Lung microvascular endothelial cell (primary cell): ENCODE measurements around the gene KCNJ11. TPM values are rescaled to one million over a fixed set of nuclear protein-coding genes. Genes with fewer than 3 reads are reported as not detected.

Experiments used
- DNase-seq, 2 donors: peaks; one replicate each; pipeline versions ENCODE4 v3.0.0 to v3.0.0-alpha.2; 2010; ENCODE audit warnings: low read depth in 2 of 2
- total RNA-seq: library from RNA; depleted of rRNA; stranded (reverse); fragments of >200 nt; gene quantifications from 2 replicates; pipeline ENCODE4 v1.2.1, GENCODE V29; 2014

The KCNJ11 gene
- total RNA-seq, 1 donor from 2014 or later, result 0.40 TPM

DNA sequence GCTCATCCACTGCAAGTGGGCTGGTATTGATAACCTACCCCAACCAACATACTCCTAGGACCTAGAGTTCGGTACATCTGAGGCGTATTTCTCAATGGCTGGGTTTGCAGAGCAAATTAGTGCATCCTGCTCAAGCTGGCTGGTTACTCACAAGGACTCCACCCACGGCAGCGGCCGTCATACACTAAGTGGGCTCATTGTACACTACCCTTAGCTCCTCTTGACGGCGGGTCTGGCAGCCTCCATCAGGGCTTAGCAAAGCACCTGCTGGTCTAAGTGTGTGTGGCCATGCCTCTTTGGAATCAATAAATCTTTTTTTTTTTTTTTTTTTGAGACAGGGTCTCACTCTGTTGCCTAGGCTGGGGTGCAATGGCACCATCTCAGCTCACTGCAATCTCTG is 20.2 kb upstream of the KCNJ11 start:
- no peak for DNase-seq

DNA sequence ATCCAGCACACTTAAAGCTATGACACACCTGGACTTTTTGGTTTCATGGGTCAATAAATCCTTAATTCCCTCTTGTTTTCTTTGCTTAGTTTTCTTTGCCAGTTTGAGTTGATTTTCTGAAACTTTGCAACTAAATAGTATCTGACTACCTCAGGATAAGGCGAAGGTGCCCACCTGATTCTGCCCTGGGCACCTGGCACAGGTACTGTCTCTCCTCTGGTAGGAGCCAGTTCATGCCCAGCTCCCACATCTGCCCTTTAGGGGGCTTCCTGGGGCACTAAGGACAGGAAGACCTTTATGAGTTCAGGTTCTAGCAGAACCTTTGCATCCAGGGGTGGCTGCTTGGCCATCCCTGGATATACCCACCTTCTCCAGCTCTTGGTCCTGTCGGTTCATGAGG is 19.6 kb upstream of the KCNJ11 start:
- DNase-seq, result no peak

GRCh38 chr11:17407575-17407974 is 19.1 kb upstream of the KCNJ11 start:
- DNase-seq, result no peak

DNA sequence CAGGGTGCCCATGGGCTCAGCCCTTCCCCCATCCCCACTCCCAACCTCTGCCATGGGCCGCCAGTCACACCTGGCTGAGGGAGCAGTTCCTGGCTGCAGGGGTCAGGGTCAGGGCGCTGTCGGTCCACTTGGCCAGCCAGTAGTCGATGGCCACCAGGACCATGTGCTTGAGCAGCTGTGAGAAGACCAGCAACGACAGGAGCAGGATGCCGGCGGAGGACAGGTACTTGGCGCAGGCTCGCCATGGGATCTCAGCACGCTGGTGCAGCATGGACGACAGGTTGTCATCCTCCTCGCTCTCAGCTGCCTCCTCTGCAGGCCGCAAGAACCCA is 18.3 kb upstream of the KCNJ11 start:
- no peak for DNase-seq

DNA sequence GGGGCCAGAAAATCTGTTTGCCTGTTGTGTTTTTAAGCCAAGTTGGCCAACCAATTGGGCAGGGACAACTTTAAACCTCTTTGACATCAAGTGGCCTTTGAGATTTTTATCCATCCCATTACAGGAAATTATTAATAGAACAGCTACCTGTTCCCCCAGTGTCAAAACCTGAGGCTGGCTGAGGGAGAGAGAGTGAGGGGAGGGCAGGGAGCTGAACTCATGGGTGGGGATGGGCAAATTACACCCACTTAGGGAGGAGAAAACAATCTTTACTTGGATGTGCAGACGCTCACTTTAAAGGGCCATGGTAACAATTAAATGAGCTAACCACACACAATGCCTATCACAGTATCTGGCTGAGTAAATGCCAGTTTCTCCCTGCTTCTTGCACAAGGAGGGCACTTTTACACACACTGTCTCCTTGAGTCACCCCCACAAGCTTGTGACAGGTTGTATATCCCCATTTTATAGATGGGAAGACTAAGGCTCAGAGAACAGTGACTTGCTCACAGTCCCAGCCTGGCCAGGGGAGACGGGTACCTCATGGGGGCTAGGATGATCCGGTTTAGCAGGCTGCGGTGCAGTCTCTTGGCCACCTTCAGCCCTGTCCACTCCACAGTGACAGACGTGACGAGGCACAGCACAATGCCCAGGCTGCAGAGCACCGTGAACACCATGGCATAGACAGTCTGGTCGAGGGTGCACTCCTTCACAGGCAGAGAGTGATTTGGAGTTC is 17.8 kb upstream of the KCNJ11 start:
- no peak for DNase-seq

DNA sequence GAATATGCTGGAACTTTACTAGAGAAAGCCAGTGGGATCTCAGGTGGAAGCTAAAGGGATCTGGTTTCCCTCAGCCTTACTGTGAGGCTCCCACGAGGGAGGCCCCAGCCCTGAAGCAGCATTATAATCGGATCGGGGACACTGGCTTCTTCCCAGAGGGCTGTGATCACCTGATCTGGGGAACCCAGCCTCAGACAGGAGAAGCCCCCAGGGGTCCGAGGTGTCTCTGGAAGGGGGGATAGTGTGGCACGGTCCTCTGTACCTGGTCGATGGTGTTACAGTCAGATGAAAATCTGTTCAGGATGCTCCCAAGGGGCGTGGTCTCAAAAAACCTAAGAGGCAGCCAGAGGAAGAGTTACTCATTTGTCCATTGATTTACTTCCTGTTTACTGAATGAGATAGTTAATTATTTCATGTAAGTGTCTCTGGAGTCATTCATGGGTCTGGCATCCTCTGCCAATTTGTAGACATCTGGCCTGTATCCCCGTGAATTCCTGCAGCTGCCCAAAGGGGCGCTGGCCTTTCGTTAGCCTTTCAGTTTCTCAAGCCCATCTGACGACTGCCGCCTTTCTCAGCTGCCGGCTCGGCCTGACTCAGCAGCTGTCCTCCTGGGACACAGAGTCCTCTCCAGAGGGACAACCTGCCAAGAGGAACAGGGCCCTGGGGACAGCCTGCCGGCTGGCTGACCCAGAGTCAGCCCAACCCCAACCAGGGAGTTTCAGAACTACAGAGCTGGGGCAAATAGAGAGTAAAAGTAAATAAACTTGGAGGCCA is 17.0 kb upstream of the KCNJ11 start:
- peak; percentile 18 to 52 for DNase-seq

DNA sequence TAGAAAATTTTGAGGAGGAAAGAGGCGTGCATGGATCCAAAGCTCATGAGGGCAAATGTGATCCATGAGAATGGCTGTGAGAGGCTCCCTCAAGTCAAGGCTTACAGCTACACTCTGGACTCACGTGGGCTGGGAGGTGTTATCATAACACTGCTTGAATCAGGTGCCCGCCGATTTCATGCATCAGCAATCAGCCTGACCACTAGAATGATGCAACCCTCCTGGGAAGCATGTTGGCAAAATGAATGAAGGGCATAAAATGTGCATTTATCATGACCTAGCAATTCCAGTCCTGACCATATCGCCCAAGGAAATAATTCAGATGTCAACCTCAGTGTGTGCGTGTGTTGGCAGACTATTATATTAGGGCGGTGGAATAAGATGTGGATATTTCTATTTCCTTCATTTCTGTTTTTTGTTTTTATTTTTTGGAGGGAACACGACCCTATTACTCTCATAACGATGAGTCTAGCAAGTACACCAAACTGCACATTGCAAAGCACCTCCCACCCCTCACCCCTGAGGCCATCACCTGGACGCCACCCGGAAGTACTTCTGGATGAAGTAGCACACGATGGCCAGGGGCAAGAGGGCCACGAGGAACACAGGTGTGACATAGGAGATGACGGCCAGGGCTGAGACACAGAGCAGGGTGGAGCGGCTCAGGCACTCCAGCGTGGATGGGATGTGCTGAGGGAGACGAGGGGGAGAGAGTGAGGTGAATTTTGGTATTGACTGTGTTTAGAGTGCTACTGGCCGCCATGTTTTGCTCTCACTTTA is 15.7 kb upstream of the KCNJ11 start:
- DNase-seq, result no peak

- DNase-seq, result no peak
Observed at GRCh38 chr11:17402486-17402885, 14.0 kb upstream of the KCNJ11 start.

GRCh38 chr11:17401841-17402240 is 13.4 kb upstream of the KCNJ11 start:
- DNase-seq, result no peak

DNA sequence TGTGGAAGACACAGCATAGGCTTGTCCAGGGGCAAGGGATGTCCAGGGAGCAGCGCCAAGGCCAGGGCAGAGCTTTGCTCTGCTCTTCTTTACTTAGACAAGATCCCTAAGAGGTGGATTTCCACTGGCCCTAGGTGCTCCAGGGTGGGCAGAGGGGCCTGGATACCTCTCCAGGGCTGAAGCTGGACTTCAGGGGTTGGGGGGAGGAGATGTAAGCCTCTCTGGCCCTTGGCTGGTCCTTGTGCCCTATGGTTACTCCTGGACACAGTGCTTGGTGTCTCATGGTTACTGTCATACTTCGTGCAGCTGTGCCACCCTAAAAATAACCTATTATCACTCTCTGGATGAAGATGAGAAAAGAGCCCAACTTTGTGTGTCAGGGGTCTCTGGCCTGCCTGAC is 12.9 kb upstream of the KCNJ11 start:
- DNase-seq, result no peak

- DNase-seq, result no peak
Observed at GRCh38 chr11:17400048-17400775, 11.8 kb upstream of the KCNJ11 start.

GRCh38 chr11:17399236-17399635 is 10.8 kb upstream of the KCNJ11 start:
- DNase-seq, result no peak

DNA sequence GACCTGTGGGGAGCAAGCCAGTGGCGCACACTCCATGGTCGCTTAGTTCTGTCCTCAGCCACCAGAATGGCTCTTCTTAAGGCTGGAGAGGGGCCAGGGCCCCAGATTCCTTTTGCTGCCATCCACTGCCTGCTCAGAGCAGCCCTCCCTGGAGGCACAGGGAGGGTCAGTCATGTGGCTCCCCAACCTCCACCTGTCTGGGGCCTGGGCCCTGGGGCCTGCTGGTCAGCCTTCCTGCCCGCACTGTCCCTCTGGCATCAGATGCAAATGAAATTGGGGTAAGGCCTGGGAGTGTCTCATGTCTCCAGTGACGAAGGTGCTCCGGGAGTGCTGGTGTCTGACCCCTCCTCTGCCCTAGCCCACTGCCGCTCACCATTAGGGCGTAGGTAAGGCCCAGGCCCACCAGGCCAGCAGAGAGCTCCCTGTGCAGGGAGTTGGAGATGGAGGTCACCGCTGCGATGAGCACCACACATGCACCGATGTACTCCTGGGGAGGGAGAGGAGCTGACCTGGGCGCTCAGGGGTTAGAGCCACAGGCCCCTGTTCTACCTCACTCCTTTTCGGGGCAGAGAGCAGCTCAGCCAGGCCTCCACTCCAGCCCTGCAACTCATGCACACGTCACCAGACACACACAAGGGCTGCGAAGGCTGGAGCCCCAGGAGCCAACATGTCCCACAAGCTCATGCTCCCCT is 9.0 kb upstream of the KCNJ11 start:
- DNase-seq, result no peak

DNA sequence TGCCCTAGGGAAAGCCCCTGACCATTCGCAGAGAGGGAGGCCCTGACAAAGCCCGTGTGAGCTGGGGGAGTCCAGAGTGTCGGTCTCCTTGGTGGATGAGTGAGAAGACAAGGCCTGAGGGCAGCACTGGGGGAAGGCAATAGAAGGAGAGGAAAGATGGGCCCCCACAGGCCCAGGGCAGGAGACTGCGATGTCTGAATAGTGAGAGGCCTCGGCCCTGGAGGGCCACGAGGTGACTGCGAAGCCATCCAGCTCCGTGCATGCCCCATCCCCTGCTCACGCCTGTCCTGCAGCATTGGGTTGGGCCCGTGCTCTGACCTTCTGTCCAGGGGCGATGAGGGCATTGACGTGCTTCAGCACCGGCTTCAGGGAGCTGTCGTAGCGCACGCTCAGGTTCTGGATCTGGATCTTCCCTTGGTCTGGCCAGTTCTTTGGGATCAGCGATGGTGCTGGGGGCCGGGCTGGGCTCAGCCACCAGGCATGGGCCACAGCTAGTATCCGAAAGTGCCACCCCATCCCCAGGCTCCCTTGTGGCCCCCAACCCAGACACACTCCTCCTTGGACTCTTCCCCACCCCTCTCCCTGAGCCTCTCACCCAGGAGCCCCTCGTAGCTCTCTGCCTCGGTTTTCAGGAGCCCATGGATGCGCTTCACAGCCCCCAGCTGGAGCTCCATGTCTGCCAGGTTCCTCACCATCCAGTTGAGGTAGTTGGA is 8.3 kb upstream of the KCNJ11 start:
- DNase-seq, result no peak

DNA sequence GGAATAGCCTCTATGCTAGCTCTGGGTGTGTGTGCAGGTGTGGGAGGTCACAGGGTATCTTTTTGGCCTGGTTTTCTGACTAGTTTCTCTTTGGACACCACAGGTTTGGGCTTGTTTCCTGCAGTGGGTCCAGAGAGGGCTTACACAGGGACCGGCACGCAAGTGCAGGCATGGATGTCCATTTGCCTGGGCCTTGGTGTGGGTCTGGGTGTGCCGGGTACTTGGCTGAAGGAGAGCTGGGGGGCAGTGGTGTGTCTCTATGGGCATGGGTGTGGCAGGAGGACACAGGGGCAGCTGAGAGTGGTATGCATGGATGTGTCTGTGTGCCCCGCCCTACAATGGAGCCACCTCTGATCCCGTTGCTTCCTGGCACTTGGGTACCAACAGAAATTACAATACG is 7.5 kb upstream of the KCNJ11 start:
- no peak for DNase-seq

GRCh38 chr11:17395554-17395961 is 7.1 kb upstream of the KCNJ11 start:
- DNase-seq, result no peak

GRCh38 chr11:17394743-17395390 is 6.4 kb upstream of the KCNJ11 start:
- no peak for DNase-seq

GRCh38 chr11:17393472-17393871 is 5.0 kb upstream of the KCNJ11 start:
- DNase-seq, result no peak

DNA sequence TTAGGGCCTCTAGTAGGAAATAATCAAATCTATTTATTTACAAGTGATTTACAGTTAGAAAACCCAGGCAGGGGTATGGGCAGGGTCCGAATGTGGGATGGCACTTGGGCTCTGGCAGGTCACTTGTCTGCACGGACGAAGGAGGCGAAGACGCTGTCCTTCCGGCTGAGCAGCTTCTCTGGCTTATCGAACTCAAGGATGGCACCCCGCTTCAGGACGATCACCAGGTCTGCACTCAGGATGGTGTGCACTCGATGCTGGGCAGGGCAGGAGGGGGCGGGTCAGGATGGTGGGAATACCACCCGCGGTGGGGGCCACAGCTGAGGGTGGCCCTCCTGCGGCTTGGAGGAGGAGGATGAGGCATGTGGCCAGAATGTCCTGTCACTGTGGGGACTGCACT is 4.4 kb upstream of the KCNJ11 start:
- no peak for DNase-seq
